HepG2 (cell line): Measurements from ENCODE around the gene SRSF2. TPM values are rescaled to one million over a fixed set of nuclear protein-coding genes. Genes with fewer than 3 reads are reported as not detected.
A peak's percentile ranks its signal among the peaks of the same experiment; 100 is the strongest.

Experiments used
- ATF7 ChIP-seq, 2 experiments: fragments of 450-650 bp in 1 of 2; sonication (generic) in 1 of 2; formaldehyde crosslinking in 1 of 2; IDR thresholded peaks; 2 replicates each; pipeline versions ENCODE4 v1.4.0 to v1.6.1; 2016 to 2020; ENCODE audit warnings: antibody characterized with exemption in 1 of 2, mild to moderate bottlenecking in 1 of 2, missing genetic modification reagents in 1 of 2
- FOXC1 ChIP-seq: sonication (generic); formaldehyde crosslinking; IDR thresholded peaks from 2 replicates; pipeline ENCODE4 v1.8.0; 2022; ENCODE audit warnings: mild to moderate bottlenecking, missing genetic modification reagents, borderline replicate concordance
- FOXM1 ChIP-seq: sonication (generic); formaldehyde crosslinking; IDR thresholded peaks from 2 replicates; pipeline ENCODE4 v1.5.0; 2020; ENCODE audit warnings: missing genetic modification reagents
- GZF1 ChIP-seq: sonication (generic); formaldehyde crosslinking; IDR thresholded peaks from 2 replicates; pipeline ENCODE4 v1.5.1; 2020; ENCODE audit warnings: mild to moderate bottlenecking, missing genetic modification reagents
- HIC2 ChIP-seq: sonication (generic); formaldehyde crosslinking; IDR thresholded peaks from 2 replicates; pipeline ENCODE4 v1.9.0; 2022; ENCODE audit warnings: low read depth, missing genetic modification reagents
- HMG20A ChIP-seq: IDR thresholded peaks from 2 replicates; pipeline ENCODE4 v1.6.1; 2016; ENCODE audit warnings: borderline replicate concordance
- KLF11 ChIP-seq: IDR thresholded peaks from 2 replicates; pipeline ENCODE4 v1.6.1; 2016; ENCODE audit warnings: missing compliant biosample characterization
- MEIS2 ChIP-seq: sonication (generic); formaldehyde crosslinking; IDR thresholded peaks from 2 replicates; pipeline ENCODE4 v1.9.0; 2021; ENCODE audit warnings: mild to moderate bottlenecking, missing genetic modification reagents
- MNT ChIP-seq: fragments of 450-650 bp; IDR thresholded peaks from 2 replicates; pipeline ENCODE4 v1.6.1; 2016
- PHF21A ChIP-seq: sonication (generic); formaldehyde crosslinking; IDR thresholded peaks from 2 replicates; pipeline ENCODE4 v1.5.0; 2020; ENCODE audit warnings: mild to moderate bottlenecking, missing genetic modification reagents
- SP1 ChIP-seq, 2 experiments: fragments of 450-650 bp in 1 of 2; sonication (generic) in 1 of 2; formaldehyde crosslinking in 1 of 2; IDR thresholded peaks; 2 replicates each; pipeline versions ENCODE4 v1.4.0 to v1.6.1; 2016 to 2020; ENCODE audit warnings: missing genetic modification reagents in 1 of 2
- SRSF9 ChIP-seq: fragments of 200-400 bp; formaldehyde crosslinking; IDR thresholded peaks from 2 replicates; pipeline ENCODE4 v1.6.1; 2018; ENCODE audit warnings: borderline replicate concordance, mild to moderate bottlenecking, low read depth, low read length; ENCODE audit not compliant: insufficient read depth, poor library complexity, severe bottlenecking
- TBX2 ChIP-seq: sonication (generic); formaldehyde crosslinking; IDR thresholded peaks from 2 replicates; pipeline ENCODE4 v1.5.0; 2020; ENCODE audit warnings: missing genetic modification reagents, mild to moderate bottlenecking, borderline replicate concordance
- WIZ ChIP-seq: sonication (generic); formaldehyde crosslinking; IDR thresholded peaks from 2 replicates; pipeline ENCODE4 v1.5.1; 2020; ENCODE audit warnings: mild to moderate bottlenecking, missing genetic modification reagents
- ZNF12 ChIP-seq: sonication (generic); formaldehyde crosslinking; IDR thresholded peaks from 2 replicates; pipeline ENCODE4 v1.5.0; 2020; ENCODE audit warnings: missing genetic modification reagents
- ZNF256 ChIP-seq: sonication (generic); formaldehyde crosslinking; conservative IDR thresholded peaks from 2 replicates; pipeline ENCODE4 v1.4.0; 2020; ENCODE audit warnings: missing genetic modification reagents
- ZNF292 ChIP-seq: sonication (generic); formaldehyde crosslinking; IDR thresholded peaks from 2 replicates; pipeline ENCODE4 v1.8.1; 2022; ENCODE audit warnings: mild to moderate bottlenecking, low read depth, missing genetic modification reagents, borderline replicate concordance
- ZNF337 ChIP-seq: sonication (generic); formaldehyde crosslinking; IDR thresholded peaks from 2 replicates; pipeline ENCODE4 v1.5.1; 2020; ENCODE audit warnings: missing genetic modification reagents, low read depth, mild to moderate bottlenecking, borderline replicate concordance
- ZNF570 ChIP-seq: sonication (generic); formaldehyde crosslinking; IDR thresholded peaks from 2 replicates; pipeline ENCODE4 v1.4.0; 2020; ENCODE audit warnings: mild to moderate bottlenecking, missing genetic modification reagents, borderline replicate concordance
- ZNF768 ChIP-seq: sonication (generic); formaldehyde crosslinking; IDR thresholded peaks from 2 replicates; pipeline ENCODE4 v1.4.0; 2020; ENCODE audit warnings: missing genetic modification reagents
- ZSCAN25 ChIP-seq: sonication (generic); formaldehyde crosslinking; IDR thresholded peaks from 2 replicates; pipeline ENCODE4 v1.8.0; 2022; ENCODE audit warnings: mild to moderate bottlenecking, missing genetic modification reagents
- polyA plus RNA-seq, 8 experiments: library from polyadenylated mRNA; depleted of rRNA in 3 of 8; stranded (reverse) in 7 of 8; unstranded in 1 of 8; fragments of >200 nt; fragmentation: Illumina TruSeq in 4 of 8; extraction: Trizol in 4 of 8; gene quantifications; 2 replicates each; pipeline versions ENCODE4 v1.2.1 to v1.2.3, GENCODE V29; 2011 to 2016; ENCODE audit warnings: low read depth in 4 of 8, missing spikeins in 1 of 8, mixed read lengths in 1 of 8; ENCODE audit not compliant: insufficient read depth in 1 of 8
- total RNA-seq, 5 experiments: library from RNA; depleted of rRNA; stranded (reverse); fragments of >200 nt; fragmentation: Illumina TruSeq; extraction: Trizol; gene quantifications; 2 replicates each; pipeline ENCODE4 v1.2.3, GENCODE V29; 2016; ENCODE audit warnings: low read depth in 1 of 5

SRSF2 gene
- total and polyA plus RNA-seq, 2 of the 13 experiments (the other 11 are each of a cell fraction or from before 2014, with no cell fraction given), result 306 to 319 TPM

- TF ChIP-seq FOXM1 (CRISPR knock-in tag) (no peak), PHF21A (CRISPR knock-in tag) (peak; percentile 14; the same call in 1 of the 2 replicates), ZSCAN25 (CRISPR knock-in tag) (peak; percentile 50; the same call in 1 of the 2 replicates), ZNF256 (CRISPR knock-in tag) (no peak), MNT (no peak), TBX2 (peak; percentile 87), SP1 (IDR thresholded peaks at IDR 0.05) (no peak), SP1 (CRISPR knock-in tag; IDR thresholded peaks at IDR 0.05) (no peak), ZNF292 (CRISPR knock-in tag) (peak; percentile 57; the same call in 1 of the 2 replicates), ZNF12 (CRISPR knock-in tag) (0 out of 2 replicates have a peak, but pooled peaks have one; percentile 26), KLF11 (no peak), HIC2 (CRISPR knock-in tag) (peak; percentile 85; the same call in 1 of the 2 replicates), MEIS2 (CRISPR knock-in tag) (peak; percentile 55), ZNF768 (CRISPR knock-in tag) (peak; percentile 80; the same call in 1 of the 2 replicates), WIZ (no peak), ATF7 (IDR thresholded peaks at IDR 0.05) (no peak), ATF7 (CRISPR knock-in tag; IDR thresholded peaks at IDR 0.05) (no peak), ZNF337 (0 out of 2 replicates have a peak, but pooled peaks have one; percentile 71), FOXC1 (CRISPR knock-in tag) (no peak), ZNF570 (no peak), HMG20A (CRISPR knock-in tag) (peak; percentile 46; the same call in 1 of the 2 replicates), GZF1 (CRISPR knock-in tag) (0 out of 2 replicates have a peak, but pooled peaks have one; percentile 31), SRSF9 (no peak)
Observed at GRCh38 chr17:76696763-76697701, 40.1 kb downstream of the SRSF2 start (continued).
